ENCODE results near the gene ENTPD1.
"Not testable (repeated sequence)": the region's sequence is repeated elsewhere in the genome, so short reads cannot be mapped to it uniquely, and the experiment has no call there.

ENTPD1 gene

DNA sequence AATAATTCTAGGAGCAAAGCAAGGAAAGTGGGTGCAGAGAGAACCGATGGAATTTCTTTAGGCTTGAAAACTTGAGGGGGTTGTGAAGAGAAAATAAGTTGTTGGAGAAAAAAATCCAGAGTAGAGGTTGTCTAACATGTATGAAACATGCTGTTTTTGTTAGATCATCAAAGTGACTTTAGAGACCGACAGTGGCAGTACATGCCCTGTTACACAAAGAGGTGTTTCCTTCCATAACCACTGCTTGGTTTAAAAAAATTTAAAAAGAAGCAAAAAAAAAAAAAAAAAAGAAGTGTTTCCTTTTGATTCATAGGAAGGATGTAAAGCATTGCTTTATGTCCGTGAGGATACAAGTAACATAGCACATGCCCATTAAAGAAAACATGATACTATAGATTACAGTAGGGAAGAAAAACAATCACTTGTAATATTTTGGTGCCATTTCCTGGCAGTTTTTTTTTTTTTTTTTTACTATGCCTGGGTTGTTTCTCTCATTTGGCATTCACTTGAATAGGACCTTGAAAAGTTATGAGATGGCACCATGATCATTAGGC is 6.1 kb downstream of the ENTPD1 start:
- Histone ChIP-seq H3K27me3 (no peaks in the 10 kb centered on the region), H3K9me3 (no peaks in the 10 kb centered on the region), H3K36me3 (peaks cover 0 to 8% (median 0%) of the 10 kb centered on the region in 3 donors), H3K4me1 (peaks cover 0 to 72% (median 24%) of the 10 kb centered on the region in 4 donors), H3K4me3 (no peak overlapping the region), H3K27ac (peak overlapping the region; percentile 48 to 57)
- DNase-seq: no peak
- intact Hi-C loops (cut with DNase I; ENCODE audit: low total_unique reads): no loop called here
- TF ChIP-seq, protein P1, sequence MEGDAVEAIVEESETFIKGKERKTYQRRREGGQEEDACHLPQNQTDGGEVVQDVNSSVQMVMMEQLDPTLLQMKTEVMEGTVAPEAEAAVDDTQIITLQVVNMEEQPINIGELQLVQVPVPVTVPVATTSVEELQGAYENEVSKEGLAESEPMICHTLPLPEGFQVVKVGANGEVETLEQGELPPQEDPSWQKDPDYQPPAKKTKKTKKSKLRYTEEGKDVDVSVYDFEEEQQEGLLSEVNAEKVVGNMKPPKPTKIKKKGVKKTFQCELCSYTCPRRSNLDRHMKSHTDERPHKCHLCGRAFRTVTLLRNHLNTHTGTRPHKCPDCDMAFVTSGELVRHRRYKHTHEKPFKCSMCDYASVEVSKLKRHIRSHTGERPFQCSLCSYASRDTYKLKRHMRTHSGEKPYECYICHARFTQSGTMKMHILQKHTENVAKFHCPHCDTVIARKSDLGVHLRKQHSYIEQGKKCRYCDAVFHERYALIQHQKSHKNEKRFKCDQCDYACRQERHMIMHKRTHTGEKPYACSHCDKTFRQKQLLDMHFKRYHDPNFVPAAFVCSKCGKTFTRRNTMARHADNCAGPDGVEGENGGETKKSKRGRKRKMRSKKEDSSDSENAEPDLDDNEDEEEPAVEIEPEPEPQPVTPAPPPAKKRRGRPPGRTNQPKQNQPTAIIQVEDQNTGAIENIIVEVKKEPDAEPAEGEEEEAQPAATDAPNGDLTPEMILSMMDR (IDR thresholded peaks at IDR 0.05): no peak

DNA sequence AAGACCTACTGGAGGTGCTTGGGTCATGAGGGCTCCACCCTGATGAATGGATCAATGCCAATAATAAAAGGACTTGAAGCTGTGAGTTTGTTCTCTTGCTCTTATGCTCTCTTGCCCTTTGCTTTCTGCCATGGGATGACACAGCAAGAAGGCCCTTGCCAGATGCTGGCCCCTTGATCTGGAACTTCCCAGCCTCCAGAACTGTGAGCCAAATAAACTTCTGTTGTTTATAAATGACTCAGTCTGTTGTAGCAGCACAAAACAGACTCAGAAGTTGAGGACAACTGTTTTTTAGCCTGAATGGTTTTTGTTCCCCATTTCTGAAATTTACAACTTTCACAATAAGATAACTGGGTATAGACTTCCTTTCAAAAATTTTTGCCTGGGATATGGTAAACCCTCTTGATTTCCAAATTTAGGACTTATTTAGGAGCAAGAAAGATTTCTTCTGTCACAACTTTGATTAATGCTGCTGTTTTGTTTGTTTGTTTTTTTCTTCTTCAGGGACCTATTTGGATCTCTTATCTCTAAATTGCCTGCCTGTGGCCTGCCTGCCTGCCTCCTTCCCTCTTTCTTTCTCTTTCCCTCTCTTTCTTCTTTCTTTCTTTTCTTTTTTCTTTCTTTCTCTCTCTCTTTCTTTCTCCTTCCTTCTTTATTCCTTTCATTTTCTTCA is 12.1 kb downstream of the ENTPD1 start:
- no peak for DNase-seq
- peaks cover 0 to 8% (median 2%) of the 10 kb centered on the region in 3 donors for H3K36me3 ChIP-seq
- H3K27ac ChIP-seq: peak overlapping the region; percentile 51 to 59
- H3K4me3 ChIP-seq: no peak overlapping the region
- no peaks in the 10 kb centered on the region for H3K27me3 ChIP-seq
- H3K9me3 ChIP-seq: no peaks in the 10 kb centered on the region
- intact Hi-C loops (cut with DNase I; ENCODE audit: low total_unique reads): no loop called here
- TF ChIP-seq, protein P1 (IDR thresholded peaks at IDR 0.05): no peak
- H3K4me1 ChIP-seq: peaks cover 0 to 55% (median 0%) of the 10 kb centered on the region in 4 donors

DNA sequence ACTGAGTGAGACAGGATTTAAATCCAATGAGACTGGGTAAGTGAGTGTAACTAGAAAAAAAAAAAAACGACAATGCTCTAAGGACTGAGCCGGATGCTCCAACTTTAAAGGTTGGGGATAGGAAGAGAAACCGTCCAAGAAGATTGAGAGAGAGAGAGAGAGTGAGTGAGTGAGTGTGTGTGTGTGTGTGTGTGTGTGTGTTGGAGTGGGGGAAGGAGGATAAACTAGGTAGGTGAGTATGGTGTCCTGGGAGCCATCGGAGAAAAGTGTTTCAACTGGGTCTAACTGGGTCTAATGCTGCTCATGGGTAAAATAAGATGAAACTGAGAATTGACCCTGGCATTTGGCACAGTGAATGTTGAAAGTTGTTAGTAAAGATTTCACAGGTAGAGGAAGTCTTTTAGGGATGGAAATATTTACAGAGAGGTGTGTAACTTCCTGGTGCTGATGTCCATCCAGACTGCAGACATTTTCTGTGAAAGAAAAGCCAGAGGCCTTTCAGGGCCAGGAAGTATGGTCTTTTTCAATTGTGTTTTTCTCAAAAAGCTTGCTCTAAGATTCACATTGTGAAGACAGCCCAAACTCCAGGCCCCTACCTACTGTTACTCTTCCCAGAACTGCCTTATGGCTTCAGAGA is 14.2 kb downstream of the ENTPD1 start:
- no peak overlapping the region for H3K4me3 ChIP-seq
- no peaks in the 10 kb centered on the region for H3K9me3 ChIP-seq
- intact Hi-C loops (cut with DNase I; ENCODE audit: low total_unique reads): no loop called here
- no peaks in the 10 kb centered on the region for H3K27me3 ChIP-seq
- H3K27ac ChIP-seq: peak overlapping the region; percentile 16 to 51
- TF ChIP-seq, protein P1 (IDR thresholded peaks at IDR 0.05): no peak
- H3K36me3 ChIP-seq: peaks cover 0 to 4% (median 0%) of the 10 kb centered on the region in 3 donors
- H3K4me1 ChIP-seq: peaks cover 0 to 49% (median 0%) of the 10 kb centered on the region in 4 donors
- no peak for DNase-seq

DNA sequence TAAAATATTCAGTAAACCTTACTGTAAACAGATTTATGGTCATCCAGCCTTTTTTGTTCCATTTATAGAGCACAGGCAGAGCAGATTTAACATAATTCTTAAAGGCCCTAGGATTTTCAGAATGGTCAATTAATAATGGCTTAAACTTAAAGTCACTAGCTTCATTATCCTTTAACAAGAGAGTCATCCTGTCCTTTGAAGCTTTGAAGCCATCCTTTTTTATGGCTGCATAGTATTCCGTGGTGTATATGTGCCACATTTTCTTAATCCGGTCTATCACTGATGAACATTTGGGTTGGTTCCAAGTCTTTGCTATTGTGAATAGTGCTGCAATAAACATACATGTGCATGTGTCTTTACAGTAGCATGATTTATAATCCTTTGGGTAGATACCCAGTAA is 17.5 kb downstream of the ENTPD1 start:
- H3K4me3 ChIP-seq; DNase-seq; H3K27ac ChIP-seq; H3K9me3 ChIP-seq; intact Hi-C loops (cut with DNase I; ENCODE audit: low total_unique reads); H3K36me3 ChIP-seq; H3K27me3 ChIP-seq: not testable (repeated sequence)
- peaks cover 0 to 31% (median 0%) of the 10 kb centered on the region in 4 donors for H3K4me1 ChIP-seq

DNA sequence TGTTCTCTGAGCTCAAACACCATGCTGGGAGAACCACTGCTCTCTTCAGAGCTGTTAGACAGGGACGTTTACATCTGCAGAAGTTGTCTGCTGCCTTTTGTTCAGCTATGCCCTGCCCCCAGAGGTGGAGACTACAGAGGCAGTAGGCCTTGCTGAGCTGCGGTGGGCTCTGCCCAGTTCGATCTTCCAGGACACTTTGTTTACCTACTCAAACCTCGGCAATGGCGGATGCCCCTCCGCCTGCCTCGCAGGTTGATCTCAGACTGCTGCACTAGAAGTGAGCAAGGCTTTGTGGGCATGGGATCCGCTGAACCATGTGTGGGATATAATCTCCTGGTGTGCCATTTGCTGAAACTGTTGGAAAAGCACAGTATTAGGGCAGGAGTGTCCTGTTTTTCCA is 21.7 kb downstream of the ENTPD1 start:
- H3K36me3 ChIP-seq; intact Hi-C loops (cut with DNase I; ENCODE audit: low total_unique reads): not testable (repeated sequence)

DNA sequence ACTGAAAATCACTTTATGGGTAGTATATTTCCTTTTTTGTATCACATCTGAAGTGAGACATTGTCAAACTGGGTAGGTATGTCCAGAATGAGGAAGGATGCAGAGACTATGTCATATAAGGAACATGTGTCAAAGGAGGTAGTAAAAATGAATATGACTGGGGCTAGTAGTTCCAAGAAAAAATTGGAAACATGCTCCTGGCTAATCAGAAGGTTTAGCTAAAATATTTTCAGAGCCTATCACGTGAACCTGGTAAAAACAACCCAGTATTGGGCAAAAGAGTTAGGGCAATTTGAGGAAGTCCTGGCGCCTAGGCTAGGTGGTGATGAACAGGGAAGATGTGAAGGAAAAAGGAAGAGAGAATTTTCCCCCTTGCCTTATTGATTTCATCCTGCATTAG is 26.4 kb downstream of the ENTPD1 start:
- Histone ChIP-seq H3K27me3 (no peaks in the 10 kb centered on the region), H3K9me3 (peaks cover 0 to 5% (median 0%) of the 10 kb centered on the region in 3 donors), H3K36me3 (peaks cover 0 to 5% (median 4%) of the 10 kb centered on the region in 3 donors), H3K4me3 (no peak overlapping the region), H3K4me1 (peaks cover 0 to 58% (median 40%) of the 10 kb centered on the region in 4 donors), H3K27ac (peak overlapping the region; percentile 72 to 78)
- TF ChIP-seq, protein P1 (IDR thresholded peaks at IDR 0.05): no peak
- DNase-seq: no peak
- intact Hi-C loops (cut with DNase I; ENCODE audit: low total_unique reads): no loop called here

More for the DNA sequence above, 21.7 kb downstream of the ENTPD1 start:
- H3K27ac ChIP-seq, H3K9me3 ChIP-seq, DNase-seq, H3K4me3 ChIP-seq, H3K27me3 ChIP-seq: not testable (repeated sequence)
- H3K4me1 ChIP-seq: peaks cover 0 to 11% (median 3%) of the 10 kb centered on the region in 4 donors
